OCI-LY1 (cell line): ENCODE measurements around the gene TMCC2.
"Not testable (repeated sequence)": the region's sequence is repeated elsewhere in the genome, so short reads cannot be mapped to it uniquely, and the experiment has no call there.

ENCODE experiments used
- H2AFZ ChIP-seq: fragments of 200-600 bp; sonication (generic), shearing (Covaris generic); 2 replicates; pipeline ENCODE4 v1.6.0; 2014; ENCODE audit warnings: antibody characterized with exemption, mild to moderate bottlenecking, low read length
- H3F3A ChIP-seq: fragments of 200-600 bp; sonication (generic), shearing (Covaris generic); 2 replicates; pipeline ENCODE4 v1.6.0; 2014; ENCODE audit warnings: mild to moderate bottlenecking, antibody characterized with exemption, low read length, moderate library complexity; ENCODE audit not compliant: insufficient read depth
- H3K27ac ChIP-seq: fragments of 200-600 bp; sonication (generic); 2 replicates; pipeline ENCODE4 v1.5.1; 2014; ENCODE audit warnings: low read length, mixed run types, mild to moderate bottlenecking, low read depth; ENCODE audit not compliant: poor library complexity, severe bottlenecking
- H3K27me3 ChIP-seq: fragments of 200-600 bp; sonication (generic); 2 replicates; pipeline ENCODE4 v1.6.0; 2014; ENCODE audit warnings: antibody characterized with exemption, mild to moderate bottlenecking, low read length, moderate library complexity; ENCODE audit not compliant: insufficient read depth
- H3K36me3 ChIP-seq: fragments of 200-600 bp; sonication (generic); 2 replicates; pipeline ENCODE4 v1.6.1; 2014; ENCODE audit warnings: mild to moderate bottlenecking, antibody characterized with exemption, low read length, moderate library complexity, mixed read lengths; ENCODE audit not compliant: insufficient read depth
- H3K4me1 ChIP-seq: fragments of 200-600 bp; sonication (generic); 2 replicates; pipeline ENCODE4 v1.5.1; 2014; ENCODE audit warnings: mild to moderate bottlenecking, low read length, moderate library complexity; ENCODE audit not compliant: insufficient read depth, severe bottlenecking
- H3K4me2 ChIP-seq: fragments of 200-600 bp; sonication (generic), shearing (Covaris generic); 2 replicates; pipeline ENCODE4 v1.6.1; 2014; ENCODE audit warnings: low read length
- H3K4me3 ChIP-seq: fragments of 200-600 bp; sonication (generic); 2 replicates; pipeline ENCODE4 v1.5.1; 2014; ENCODE audit warnings: low read length, low read depth, mild to moderate bottlenecking, mixed read lengths; ENCODE audit not compliant: poor library complexity, severe bottlenecking
- H3K79me2 ChIP-seq: fragments of 200-600 bp; shearing (Covaris generic); 2 replicates; pipeline ENCODE4 v1.6.1; 2016; ENCODE audit warnings: mixed run types, low read length, mixed read lengths; ENCODE audit not compliant: insufficient read depth
- H3K9ac ChIP-seq: fragments of 200-600 bp; sonication (generic), shearing (Covaris generic); 2 replicates; pipeline ENCODE4 v1.6.1; 2014; ENCODE audit warnings: mild to moderate bottlenecking, low read length, mixed read lengths
- H3K9me2 ChIP-seq: fragments of 200-600 bp; sonication (generic), shearing (Covaris generic); 2 replicates; pipeline ENCODE4 v1.6.1; 2014; ENCODE audit warnings: low read depth, mild to moderate bottlenecking, low read length, mixed read lengths
- H3K9me3 ChIP-seq: fragments of 200-600 bp; shearing (Covaris generic); 2 replicates; pipeline ENCODE4 v1.6.1; 2014; ENCODE audit warnings: low read length, mixed read lengths
- H4K20me1 ChIP-seq: fragments of 200-600 bp; sonication (generic), shearing (Covaris generic); 2 replicates; pipeline ENCODE4 v1.6.0; 2016; ENCODE audit warnings: mild to moderate bottlenecking, low read length; ENCODE audit not compliant: insufficient read depth
- EZH2 ChIP-seq: fragments of 200-600 bp; sonication (generic), shearing (Covaris generic); IDR thresholded peaks from 2 replicates; pipeline ENCODE4 v1.8.0; 2017; ENCODE audit warnings: borderline replicate concordance, mixed run types, mild to moderate bottlenecking, antibody characterized with exemption, low read length, moderate library complexity, mixed read lengths
- TF ChIP-seq, protein P1 (sequence below): fragments of 200-600 bp; sonication (generic), shearing (Covaris generic); IDR thresholded peaks from 2 replicates; pipeline ENCODE4 v1.5.1; 2017; ENCODE audit warnings: mild to moderate bottlenecking, antibody characterized with exemption, low read length, moderate library complexity, mixed read lengths

Gene TMCC2

GRCh38 chr1:205296154-205296553 lies 68.4 kb downstream of the TMCC2 start:
- Histone ChIP-seq H3K27me3 (no peaks in the 10 kb centered on the region), H3K4me1 (peaks cover 56% of the 10 kb centered on the region)

GRCh38 chr1:205297546-205298177 lies 69.9 kb downstream of the TMCC2 start:
- not testable (repeated sequence) for H3K9ac ChIP-seq, H3K9me3 ChIP-seq, H3K4me3 ChIP-seq, H4K20me1 ChIP-seq, H3K27me3 ChIP-seq, H3K4me2 ChIP-seq, H2AFZ ChIP-seq, H3K36me3 ChIP-seq, H3K9me2 ChIP-seq, H3K79me2 ChIP-seq
- Histone ChIP-seq H3F3A (0 out of 2 replicates have a peak, but pooled peaks cover 14% of the 10 kb centered on the region), H3K4me1 (peaks cover 62% of the 10 kb centered on the region), H3K27ac (peak overlapping the region; percentile 58)

More at GRCh38 chr1:205296154-205296553, 68.4 kb downstream of the TMCC2 start:
- Histone ChIP-seq H4K20me1 (no peaks in the 10 kb centered on the region), H3K36me3 (no peaks in the 10 kb centered on the region), H3K4me3 (no peak overlapping the region), H3K9me2 (no peaks in the 10 kb centered on the region), H3K79me2 (no peaks in the 10 kb centered on the region), H3K4me2 (no peak overlapping the region), H3K27ac (no peak overlapping the region), H3K9me3 (no peaks in the 10 kb centered on the region), H3K9ac (no peak overlapping the region), H2AFZ (no peak overlapping the region), H3F3A (0 out of 2 replicates have a peak, but pooled peaks cover 11% of the 10 kb centered on the region)
- TF ChIP-seq EZH2 = no peak
- TF ChIP-seq, protein P1, sequence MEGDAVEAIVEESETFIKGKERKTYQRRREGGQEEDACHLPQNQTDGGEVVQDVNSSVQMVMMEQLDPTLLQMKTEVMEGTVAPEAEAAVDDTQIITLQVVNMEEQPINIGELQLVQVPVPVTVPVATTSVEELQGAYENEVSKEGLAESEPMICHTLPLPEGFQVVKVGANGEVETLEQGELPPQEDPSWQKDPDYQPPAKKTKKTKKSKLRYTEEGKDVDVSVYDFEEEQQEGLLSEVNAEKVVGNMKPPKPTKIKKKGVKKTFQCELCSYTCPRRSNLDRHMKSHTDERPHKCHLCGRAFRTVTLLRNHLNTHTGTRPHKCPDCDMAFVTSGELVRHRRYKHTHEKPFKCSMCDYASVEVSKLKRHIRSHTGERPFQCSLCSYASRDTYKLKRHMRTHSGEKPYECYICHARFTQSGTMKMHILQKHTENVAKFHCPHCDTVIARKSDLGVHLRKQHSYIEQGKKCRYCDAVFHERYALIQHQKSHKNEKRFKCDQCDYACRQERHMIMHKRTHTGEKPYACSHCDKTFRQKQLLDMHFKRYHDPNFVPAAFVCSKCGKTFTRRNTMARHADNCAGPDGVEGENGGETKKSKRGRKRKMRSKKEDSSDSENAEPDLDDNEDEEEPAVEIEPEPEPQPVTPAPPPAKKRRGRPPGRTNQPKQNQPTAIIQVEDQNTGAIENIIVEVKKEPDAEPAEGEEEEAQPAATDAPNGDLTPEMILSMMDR = no peak

- H4K20me1 ChIP-seq = no peaks in the 10 kb centered on the region
- H3K4me1 ChIP-seq = peaks cover 68% of the 10 kb centered on the region
- H3K4me2 ChIP-seq = no peak overlapping the region
- H3K9ac ChIP-seq = no peak overlapping the region; the same call in 1 of the 2 replicates
- TF ChIP-seq, protein P1 = no peak
- H3K79me2 ChIP-seq = no peaks in the 10 kb centered on the region
- H3K9me2 ChIP-seq = no peaks in the 10 kb centered on the region
- H3F3A ChIP-seq = 0 out of 2 replicates have a peak, but pooled peaks cover 11% of the 10 kb centered on the region
- H3K4me3 ChIP-seq = no peak overlapping the region
- no peak overlapping the region for H2AFZ ChIP-seq
- peaks cover 15% of the 10 kb centered on the region for H3K36me3 ChIP-seq
- peak overlapping the region; percentile 58 for H3K27ac ChIP-seq
- no peaks in the 10 kb centered on the region for H3K27me3 ChIP-seq
- H3K9me3 ChIP-seq = no peaks in the 10 kb centered on the region
Measured at GRCh38 chr1:205298191-205298994, 70.6 kb downstream of the TMCC2 start.
